D721Med (cell line): ENCODE results near the gene RNF113B.

Experiments used
- DNase-seq: peaks from one replicate; pipeline ENCODE4 v3.0.0; 2011; ENCODE audit warnings: low spot score; ENCODE audit not compliant: insufficient read length
- FAIRE-seq: peaks from 2 replicates; lab custom pipeline; 2011; peaks lifted over from hg19 to GRCh38; lab: Jason Lieb, UNC
- CTCF ChIP-seq: IDR thresholded peaks from 2 replicates; pipeline ENCODE4 v1.5.1; 2012; ENCODE audit warnings: mild to moderate bottlenecking, control low read depth; ENCODE audit not compliant: insufficient read depth; ENCODE audit errors: missing control alignments

Gene RNF113B

GRCh38 chr13:98175823-98176222 is 1.2 kb downstream of the RNF113B start:
- no peak for DNase-seq
- FAIRE-seq: no peak
- no peak for TF ChIP-seq CTCF

GRCh38 chr13:98175043-98175442 is 2.0 kb downstream of the RNF113B start:
- TF ChIP-seq CTCF: no peak
- DNase-seq (no peak), FAIRE-seq (no peak)

- DNase-seq (no peak), FAIRE-seq (no peak)
- no peak for TF ChIP-seq CTCF
Measured at GRCh38 chr13:98174307-98174706, 2.8 kb downstream of the RNF113B start.

- no peak for DNase-seq
- FAIRE-seq: no peak
- TF ChIP-seq CTCF: no peak
Measured at GRCh38 chr13:98173431-98174152, 3.5 kb downstream of the RNF113B start.

GRCh38 chr13:98172590-98173422 is 4.3 kb downstream of the RNF113B start:
- FAIRE-seq (no peak), DNase-seq (no peak)
- no peak for TF ChIP-seq CTCF

- FAIRE-seq (no peak), DNase-seq (no peak)
- TF ChIP-seq CTCF: no peak
Measured at GRCh38 chr13:98171900-98172589, 5.0 kb downstream of the RNF113B start.
